Bronchial epithelial cell (primary cell): ENCODE data around the gene XPO4. TPM values are rescaled to one million over a fixed set of nuclear protein-coding genes. Genes with fewer than 3 reads are reported as not detected.
"Not testable (repeated sequence)": the region's sequence is repeated elsewhere in the genome, so short reads cannot be mapped to it uniquely, and the experiment has no call there.

Source experiments
- DNase-seq: peaks from one replicate; pipeline ENCODE4 v3.0.0-alpha.2; 2010; ENCODE audit warnings: low read depth
- FAIRE-seq: peaks from 2 replicates; lab custom pipeline; 2011; peaks lifted over from hg19 to GRCh38; lab: Jason Lieb, UNC
- H3K27me3 ChIP-seq: 2 replicates; pipeline ENCODE4 v1.5.1; 2011; ENCODE audit warnings: low read length; ENCODE audit not compliant: control insufficient read depth, insufficient read depth
- H3K36me3 ChIP-seq: 2 replicates; pipeline ENCODE4 v1.5.1; 2011; ENCODE audit warnings: low read length; ENCODE audit not compliant: control insufficient read depth, insufficient read depth
- H3K4me3 ChIP-seq: 2 replicates; pipeline ENCODE4 v1.5.1; 2011; ENCODE audit warnings: mild to moderate bottlenecking, low read depth, low read length, control low read depth
- total RNA-seq: library from RNA; depleted of rRNA; stranded (reverse); fragments of >200 nt; gene quantifications from 2 replicates; pipeline ENCODE4 v1.2.1, GENCODE V29; 2014
- TF ChIP-seq, protein P1 (sequence below): IDR thresholded peaks from 2 replicates; pipeline ENCODE4 v1.5.1; 2011; ENCODE audit warnings: mild to moderate bottlenecking, moderate library complexity, low read length, control low read depth, inconsistent platforms; ENCODE audit not compliant: insufficient read depth, severe bottlenecking

XPO4 gene
- total RNA-seq, 1 donor from 2014 or later, result 16.8 TPM

DNA sequence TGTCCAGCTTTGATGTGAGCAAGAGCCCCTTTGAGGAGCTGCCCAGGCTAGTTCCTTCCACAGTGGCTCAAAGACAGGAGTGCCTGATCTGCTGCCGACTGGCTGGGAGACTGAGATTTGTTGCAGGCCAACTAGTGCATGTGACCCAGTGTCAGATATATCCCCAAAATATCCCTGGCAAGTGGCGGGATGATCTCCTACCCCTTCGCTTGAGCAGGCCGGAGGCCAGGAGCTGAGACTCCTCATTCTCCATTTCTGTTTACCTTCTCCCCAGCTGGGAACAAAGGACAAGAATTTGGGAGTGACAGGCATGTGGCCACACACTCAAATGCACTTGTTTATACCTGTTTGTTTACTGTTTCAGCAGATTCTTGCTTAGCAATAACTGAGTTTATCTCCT is 37.1 kb upstream of the XPO4 start:
- H3K4me3 ChIP-seq, result no peak overlapping the region
- peak; percentile 44 for DNase-seq
- no peaks in the 10 kb centered on the region for H3K36me3 ChIP-seq
- FAIRE-seq, result no peak
- H3K27me3 ChIP-seq, result no peaks in the 10 kb centered on the region
- TF ChIP-seq, protein P1, sequence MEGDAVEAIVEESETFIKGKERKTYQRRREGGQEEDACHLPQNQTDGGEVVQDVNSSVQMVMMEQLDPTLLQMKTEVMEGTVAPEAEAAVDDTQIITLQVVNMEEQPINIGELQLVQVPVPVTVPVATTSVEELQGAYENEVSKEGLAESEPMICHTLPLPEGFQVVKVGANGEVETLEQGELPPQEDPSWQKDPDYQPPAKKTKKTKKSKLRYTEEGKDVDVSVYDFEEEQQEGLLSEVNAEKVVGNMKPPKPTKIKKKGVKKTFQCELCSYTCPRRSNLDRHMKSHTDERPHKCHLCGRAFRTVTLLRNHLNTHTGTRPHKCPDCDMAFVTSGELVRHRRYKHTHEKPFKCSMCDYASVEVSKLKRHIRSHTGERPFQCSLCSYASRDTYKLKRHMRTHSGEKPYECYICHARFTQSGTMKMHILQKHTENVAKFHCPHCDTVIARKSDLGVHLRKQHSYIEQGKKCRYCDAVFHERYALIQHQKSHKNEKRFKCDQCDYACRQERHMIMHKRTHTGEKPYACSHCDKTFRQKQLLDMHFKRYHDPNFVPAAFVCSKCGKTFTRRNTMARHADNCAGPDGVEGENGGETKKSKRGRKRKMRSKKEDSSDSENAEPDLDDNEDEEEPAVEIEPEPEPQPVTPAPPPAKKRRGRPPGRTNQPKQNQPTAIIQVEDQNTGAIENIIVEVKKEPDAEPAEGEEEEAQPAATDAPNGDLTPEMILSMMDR, result no peak

DNA sequence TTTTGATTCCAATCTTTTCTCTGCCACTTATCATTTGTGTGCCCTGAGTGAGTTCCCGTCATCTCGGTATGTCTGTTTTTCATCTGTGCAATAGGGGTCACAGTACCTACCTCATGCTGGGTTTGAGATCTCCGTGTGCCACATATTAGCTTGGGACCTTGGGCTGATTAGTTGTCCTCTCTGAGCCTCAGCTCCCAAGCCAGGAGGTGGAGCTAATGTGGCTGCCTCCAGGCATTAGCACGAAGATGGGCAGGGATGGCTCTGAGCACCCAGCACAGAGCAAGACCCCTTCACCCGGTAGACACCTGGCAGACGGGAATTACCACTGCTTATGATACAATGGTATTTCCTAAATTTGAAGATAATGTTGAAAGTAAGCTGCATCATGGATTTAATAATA is 35.8 kb upstream of the XPO4 start:
- no peak for DNase-seq
- TF ChIP-seq, protein P1, result no peak
- H3K27me3 ChIP-seq, result no peaks in the 10 kb centered on the region
- no peak overlapping the region for H3K4me3 ChIP-seq
- FAIRE-seq, result no peak
- no peaks in the 10 kb centered on the region for H3K36me3 ChIP-seq

DNA sequence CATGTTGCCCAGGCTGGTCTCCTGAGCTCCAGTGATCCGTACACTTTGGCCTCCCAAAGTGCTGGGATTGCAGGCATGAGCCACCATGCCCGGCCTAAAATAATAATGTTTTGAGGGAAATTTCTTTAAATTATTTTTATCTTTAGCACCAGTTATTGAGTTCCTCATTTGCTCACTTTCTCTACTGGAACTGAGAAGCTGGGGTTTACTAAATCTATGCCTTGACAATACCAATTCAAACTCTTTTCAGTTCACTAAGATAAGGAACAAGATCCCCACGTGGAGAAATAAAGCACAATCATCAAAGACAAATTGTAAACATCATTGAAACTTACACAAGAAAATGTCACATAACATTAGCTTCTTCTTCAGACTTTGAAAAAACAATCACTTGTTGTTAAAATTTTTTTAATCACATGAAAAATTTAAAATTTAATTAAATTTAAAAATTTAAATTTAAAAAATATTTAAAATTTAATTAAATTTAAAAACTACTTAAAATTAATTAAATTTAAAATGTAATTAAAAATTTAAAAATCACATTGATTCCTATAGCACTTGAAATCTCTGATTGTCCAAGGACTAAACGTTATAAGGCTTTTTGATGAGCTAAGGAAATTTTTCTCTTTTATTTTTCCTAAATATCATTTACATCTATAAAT is 25.2 kb upstream of the XPO4 start:
- H3K36me3 ChIP-seq, result no peaks in the 10 kb centered on the region
- FAIRE-seq (no peak), DNase-seq (no peak)
- H3K27me3 ChIP-seq, result no peaks in the 10 kb centered on the region
- no peak overlapping the region for H3K4me3 ChIP-seq
- TF ChIP-seq, protein P1, result no peak

DNA sequence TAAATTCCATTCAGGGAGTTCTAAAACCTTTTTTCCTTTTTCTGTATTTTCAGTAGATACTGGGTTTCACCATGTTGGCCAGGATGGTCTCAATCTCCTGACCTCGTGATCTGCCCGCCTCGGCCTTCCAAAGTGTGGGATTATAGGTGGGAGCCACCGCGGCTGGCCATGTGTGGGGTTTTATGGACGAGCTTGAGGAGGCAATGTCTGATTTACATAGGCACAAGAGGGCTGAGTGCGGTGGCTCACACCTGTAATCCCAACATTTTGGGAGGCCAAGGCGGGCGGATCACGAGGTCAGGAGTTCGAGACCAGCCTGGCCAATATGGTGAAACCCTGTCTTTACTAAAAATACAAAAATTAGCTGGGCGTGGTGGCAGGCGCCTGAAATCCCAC is 22.8 kb upstream of the XPO4 start:
- not testable (repeated sequence) for H3K4me3 ChIP-seq, H3K36me3 ChIP-seq, DNase-seq, H3K27me3 ChIP-seq, FAIRE-seq

DNA sequence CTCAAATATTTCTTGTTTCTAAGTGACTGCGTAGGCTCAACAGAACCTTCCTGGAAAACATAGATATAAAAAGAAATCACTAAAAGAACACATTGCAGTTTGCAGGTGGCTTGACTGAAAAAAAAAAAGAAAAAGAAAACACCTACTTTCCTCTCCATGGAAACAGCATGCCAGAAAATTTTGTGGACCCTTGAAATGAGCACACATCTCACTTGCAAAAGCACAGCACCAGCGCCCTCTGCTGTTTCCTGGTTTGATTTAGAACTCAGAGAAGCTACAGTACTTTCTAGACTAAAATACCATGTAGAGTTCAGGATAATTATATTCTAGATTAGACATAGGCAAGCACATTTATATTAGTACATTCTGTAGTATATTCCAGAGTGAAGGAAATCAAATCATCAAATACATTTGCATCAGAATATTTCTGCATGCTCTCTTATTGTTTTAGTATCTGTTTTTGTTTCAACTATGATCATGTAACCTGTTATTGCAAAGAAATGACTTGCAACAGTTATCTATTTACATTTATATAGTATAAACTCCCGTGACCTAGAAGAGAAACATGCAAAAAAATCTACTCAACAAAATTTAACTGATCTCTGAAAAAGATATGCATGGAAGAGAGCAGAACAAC is 22.3 kb upstream of the XPO4 start:
- H3K4me3 ChIP-seq, result no peak overlapping the region
- TF ChIP-seq, protein P1, result peak; percentile 67
- H3K27me3 ChIP-seq, result no peaks in the 10 kb centered on the region
- DNase-seq (peak; percentile 69), FAIRE-seq (no peak)
- H3K36me3 ChIP-seq, result no peaks in the 10 kb centered on the region

DNA sequence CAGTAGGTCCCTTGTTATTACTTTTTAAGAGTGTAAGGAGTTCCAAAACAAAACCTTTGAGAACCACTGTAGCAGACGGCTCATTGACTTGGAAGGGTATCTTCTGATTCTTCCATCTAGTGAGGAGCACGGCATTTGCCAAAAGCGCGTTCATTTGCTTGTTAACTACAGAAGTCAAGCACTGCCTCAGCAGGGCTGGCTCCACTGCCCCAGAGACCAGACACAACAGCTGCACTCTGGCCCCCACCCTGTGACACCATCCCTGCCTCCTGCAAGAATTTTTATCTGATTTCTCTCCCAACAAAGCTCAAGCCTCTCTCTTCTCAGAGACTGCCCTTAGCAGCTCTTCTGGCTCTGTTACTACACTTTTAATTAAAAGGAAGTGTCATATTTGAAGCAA is 20.7 kb upstream of the XPO4 start:
- peak; percentile 36 for FAIRE-seq
- TF ChIP-seq, protein P1, result no peak
- no peak for DNase-seq

More for the DNA sequence above, 20.7 kb upstream of the XPO4 start:
- Histone ChIP-seq H3K36me3 (no peaks in the 10 kb centered on the region), H3K4me3 (no peak overlapping the region), H3K27me3 (no peaks in the 10 kb centered on the region)
